GM18909 (cell line): ENCODE measurements around the gene HBE1.

Source experiments
- ATAC-seq: cut with Tn5 transposase; IDR thresholded peaks from one replicate; pipeline ENCODE4 v1.9.1; 2021; ENCODE audit warnings: mild to moderate bottlenecking; ENCODE audit not compliant: unreplicated experiment, poor library complexity

HBE1 gene

GRCh38 chr11:5238486-5238885 is 31.3 kb downstream of the HBE1 start:
- no peak for ATAC-seq

GRCh38 chr11:5237420-5237819 is 32.3 kb downstream of the HBE1 start:
- no peak for ATAC-seq

GRCh38 chr11:5235364-5236095 is 34.2 kb downstream of the HBE1 start:
- no peak for ATAC-seq

- peak; percentile 88 for ATAC-seq
These were observed 35.3 kb downstream of the HBE1 start, which contains the start of gene HBD for GRCh38 chr11:5234381-5234834. Gene HBD (minus strand): TSS chr11:5234483. CDS start chr11:5234433, 50 bp downstream.

GRCh38 chr11:5233307-5233706 is 36.4 kb downstream of the HBE1 start:
- ATAC-seq: no peak

- no peak for ATAC-seq
These were observed 36.9 kb downstream of the HBE1 start for GRCh38 chr11:5232821-5233220.

GRCh38 chr11:5232176-5232575 is 37.6 kb downstream of the HBE1 start:
- no peak for ATAC-seq

GRCh38 chr11:5231111-5231510 is 38.6 kb downstream of the HBE1 start:
- ATAC-seq: no peak

- no peak for ATAC-seq
These were observed 39.5 kb downstream of the HBE1 start for GRCh38 chr11:5230266-5230665.

GRCh38 chr11:5229796-5230195 is 39.9 kb downstream of the HBE1 start:
- ATAC-seq: no peak

- ATAC-seq: no peak
These were observed 40.4 kb downstream of the HBE1 start for GRCh38 chr11:5229356-5229755.

- ATAC-seq: no peak
These were observed 41.6 kb downstream of the HBE1 start for GRCh38 chr11:5228124-5228523.

- ATAC-seq: no peak
These were observed 42.1 kb downstream of the HBE1 start for GRCh38 chr11:5227681-5228080.

- no peak for ATAC-seq
These were observed 42.9 kb downstream of the HBE1 start, which contains the start of gene HBB for GRCh38 chr11:5226732-5227310. Gene HBB (minus strand): TSS chr11:5227071. CDS start chr11:5227021, 50 bp downstream.

- ATAC-seq: no peak
These were observed 44.3 kb downstream of the HBE1 start for GRCh38 chr11:5225480-5225871.

GRCh38 chr11:5224538-5225479 is 44.9 kb downstream of the HBE1 start:
- no peak for ATAC-seq

GRCh38 chr11:5223686-5224085 is 46.1 kb downstream of the HBE1 start:
- ATAC-seq: no peak

GRCh38 chr11:5223146-5223545 is 46.6 kb downstream of the HBE1 start:
- no peak for ATAC-seq
